ENCODE results near the gene ABCC5.
"Not testable (repeated sequence)": the region's sequence is repeated elsewhere in the genome, so short reads cannot be mapped to it uniquely, and the experiment has no call there.

The ABCC5 gene

GRCh38 chr3:184040010-184040409 is 22.3 kb upstream of the ABCC5 start:
- H3K36me3 ChIP-seq (ENCODE audit: insufficient read depth, low read length) = no peaks in the 10 kb centered on the region
- H3K27ac ChIP-seq (ENCODE audit: low read length) = no peak overlapping the region
- TF ChIP-seq, protein P1, sequence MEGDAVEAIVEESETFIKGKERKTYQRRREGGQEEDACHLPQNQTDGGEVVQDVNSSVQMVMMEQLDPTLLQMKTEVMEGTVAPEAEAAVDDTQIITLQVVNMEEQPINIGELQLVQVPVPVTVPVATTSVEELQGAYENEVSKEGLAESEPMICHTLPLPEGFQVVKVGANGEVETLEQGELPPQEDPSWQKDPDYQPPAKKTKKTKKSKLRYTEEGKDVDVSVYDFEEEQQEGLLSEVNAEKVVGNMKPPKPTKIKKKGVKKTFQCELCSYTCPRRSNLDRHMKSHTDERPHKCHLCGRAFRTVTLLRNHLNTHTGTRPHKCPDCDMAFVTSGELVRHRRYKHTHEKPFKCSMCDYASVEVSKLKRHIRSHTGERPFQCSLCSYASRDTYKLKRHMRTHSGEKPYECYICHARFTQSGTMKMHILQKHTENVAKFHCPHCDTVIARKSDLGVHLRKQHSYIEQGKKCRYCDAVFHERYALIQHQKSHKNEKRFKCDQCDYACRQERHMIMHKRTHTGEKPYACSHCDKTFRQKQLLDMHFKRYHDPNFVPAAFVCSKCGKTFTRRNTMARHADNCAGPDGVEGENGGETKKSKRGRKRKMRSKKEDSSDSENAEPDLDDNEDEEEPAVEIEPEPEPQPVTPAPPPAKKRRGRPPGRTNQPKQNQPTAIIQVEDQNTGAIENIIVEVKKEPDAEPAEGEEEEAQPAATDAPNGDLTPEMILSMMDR (IDR thresholded peaks at IDR 0.05; ENCODE audit: borderline replicate concordance, extremely low read depth, low read length, poor library complexity, severe bottlenecking) = no peak
- no peak for TF ChIP-seq EZH2 (IDR thresholded peaks at IDR 0.05; ENCODE audit: borderline replicate concordance, low read depth, low read length, severe bottlenecking)
- no peaks in the 10 kb centered on the region for H3K79me2 ChIP-seq (ENCODE audit: insufficient read depth, low read length)
- no peaks in the 10 kb centered on the region for H3K9me3 ChIP-seq (ENCODE audit: insufficient read depth, low read length, severe bottlenecking)
- peaks cover 25% of the 10 kb centered on the region for H3K27me3 ChIP-seq (ENCODE audit: insufficient read depth, low read length, poor library complexity)
- DNase-seq (no peak), ATAC-seq (ENCODE audit: insufficient read depth, low read depth) (no peak)
- H2AFZ ChIP-seq (ENCODE audit: low read depth, low read length) = no peak overlapping the region
- H3K4me1 ChIP-seq (ENCODE audit: insufficient read depth, low read length) = no peaks in the 10 kb centered on the region
- H3K4me3 ChIP-seq (ENCODE audit: low read depth in 1 of 2, low read length in 2 of 2) = no peak overlapping the region
- H3K4me2 ChIP-seq (ENCODE audit: insufficient read depth, low read length) = no peak overlapping the region
- no peaks in the 10 kb centered on the region for H4K20me1 ChIP-seq (ENCODE audit: insufficient read depth, low read length)
- no peak overlapping the region for H3K9ac ChIP-seq (ENCODE audit: low read depth, low read length)

DNA sequence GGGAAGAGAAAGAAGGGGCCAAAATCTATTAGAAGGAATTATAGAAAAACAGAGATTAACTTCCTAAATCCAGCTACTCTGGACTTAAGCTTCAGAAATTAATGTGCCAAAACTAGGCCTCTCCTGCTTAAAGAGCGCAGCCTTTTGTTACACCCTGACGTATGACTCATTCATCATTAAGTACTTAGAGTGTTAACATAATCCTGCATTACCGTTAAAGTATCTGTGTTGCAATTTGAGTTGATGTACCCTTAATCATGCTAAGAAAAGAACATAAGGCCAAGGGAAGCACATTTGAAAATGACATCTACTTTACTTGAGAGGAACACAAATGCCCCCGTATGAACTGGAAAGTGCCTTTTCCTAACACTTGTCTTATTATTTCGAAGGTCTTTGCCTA is 21.7 kb upstream of the ABCC5 start:
- Histone ChIP-seq H2AFZ (ENCODE audit: low read depth, low read length) (no peak overlapping the region), H3K27me3 (ENCODE audit: insufficient read depth, low read length, poor library complexity) (peaks cover 27% of the 10 kb centered on the region), H3K4me3 (ENCODE audit: low read depth in 1 of 2, low read length in 2 of 2) (no peak overlapping the region), H3K4me1 (ENCODE audit: insufficient read depth, low read length) (no peaks in the 10 kb centered on the region), H3K79me2 (ENCODE audit: insufficient read depth, low read length) (no peaks in the 10 kb centered on the region), H3K36me3 (ENCODE audit: insufficient read depth, low read length) (no peaks in the 10 kb centered on the region), H3K9me3 (ENCODE audit: insufficient read depth, low read length, severe bottlenecking) (no peaks in the 10 kb centered on the region), H4K20me1 (ENCODE audit: insufficient read depth, low read length) (no peaks in the 10 kb centered on the region), H3K27ac (ENCODE audit: low read length) (no peak overlapping the region), H3K4me2 (ENCODE audit: insufficient read depth, low read length) (no peak overlapping the region), H3K9ac (ENCODE audit: low read depth, low read length) (no peak overlapping the region)
- ATAC-seq (ENCODE audit: insufficient read depth, low read depth) (no peak), DNase-seq (no peak)
- TF ChIP-seq, protein P1 (IDR thresholded peaks at IDR 0.05; ENCODE audit: borderline replicate concordance, extremely low read depth, low read length, poor library complexity, severe bottlenecking) = no peak
- no peak for TF ChIP-seq EZH2 (IDR thresholded peaks at IDR 0.05; ENCODE audit: borderline replicate concordance, low read depth, low read length, severe bottlenecking)

GRCh38 chr3:184038307-184038706 is 20.6 kb upstream of the ABCC5 start:
- not testable (repeated sequence) for H3K9me3 ChIP-seq (ENCODE audit: insufficient read depth, low read length, severe bottlenecking); H3K4me2 ChIP-seq (ENCODE audit: insufficient read depth, low read length); ATAC-seq (ENCODE audit: insufficient read depth, low read depth); DNase-seq; H3K9ac ChIP-seq (ENCODE audit: low read depth, low read length); H3K27ac ChIP-seq (ENCODE audit: low read length); H3K36me3 ChIP-seq (ENCODE audit: insufficient read depth, low read length); H3K4me3 ChIP-seq (ENCODE audit: low read depth in 1 of 2, low read length in 2 of 2); H2AFZ ChIP-seq (ENCODE audit: low read depth, low read length); H4K20me1 ChIP-seq (ENCODE audit: insufficient read depth, low read length); H3K79me2 ChIP-seq (ENCODE audit: insufficient read depth, low read length); H3K4me1 ChIP-seq (ENCODE audit: insufficient read depth, low read length)
- peaks cover 27% of the 10 kb centered on the region for H3K27me3 ChIP-seq (ENCODE audit: insufficient read depth, low read length, poor library complexity)

DNA sequence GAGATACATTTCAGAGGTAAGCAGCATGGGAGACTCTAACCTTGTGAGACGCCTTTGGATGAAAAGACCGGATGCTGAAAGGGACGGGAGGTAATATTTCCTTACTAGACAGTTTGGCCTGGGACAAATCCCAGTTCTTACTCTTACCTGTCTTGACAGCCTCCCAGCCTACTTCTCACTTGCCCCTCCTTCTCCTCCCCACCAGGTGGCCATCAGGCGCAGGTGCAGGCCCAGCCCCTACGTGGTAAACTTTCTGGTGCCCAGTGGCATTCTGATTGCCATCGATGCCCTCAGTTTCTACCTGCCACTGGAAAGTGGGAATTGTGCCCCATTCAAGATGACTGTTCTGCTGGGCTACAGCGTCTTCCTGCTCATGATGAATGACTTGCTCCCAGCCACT is 20.1 kb upstream of the ABCC5 start:
- ATAC-seq (ENCODE audit: insufficient read depth, low read depth) (no peak), DNase-seq (no peak)
- no peak overlapping the region for H3K9ac ChIP-seq (ENCODE audit: low read depth, low read length)

More for the DNA sequence above, 20.1 kb upstream of the ABCC5 start:
- Histone ChIP-seq H3K9me3 (ENCODE audit: insufficient read depth, low read length, severe bottlenecking) (no peaks in the 10 kb centered on the region), H2AFZ (ENCODE audit: low read depth, low read length) (no peak overlapping the region), H3K79me2 (ENCODE audit: insufficient read depth, low read length) (no peaks in the 10 kb centered on the region), H3K4me2 (ENCODE audit: insufficient read depth, low read length) (no peak overlapping the region), H3K27ac (ENCODE audit: low read length) (no peak overlapping the region), H3K4me1 (ENCODE audit: insufficient read depth, low read length) (no peaks in the 10 kb centered on the region), H3K27me3 (ENCODE audit: insufficient read depth, low read length, poor library complexity) (peaks cover 27% of the 10 kb centered on the region), H4K20me1 (ENCODE audit: insufficient read depth, low read length) (no peaks in the 10 kb centered on the region), H3K4me3 (ENCODE audit: low read depth in 1 of 2, low read length in 2 of 2) (no peak overlapping the region), H3K36me3 (ENCODE audit: insufficient read depth, low read length) (no peaks in the 10 kb centered on the region)
- TF ChIP-seq, protein P1 (IDR thresholded peaks at IDR 0.05; ENCODE audit: borderline replicate concordance, extremely low read depth, low read length, poor library complexity, severe bottlenecking) = no peak
- no peak for TF ChIP-seq EZH2 (IDR thresholded peaks at IDR 0.05; ENCODE audit: borderline replicate concordance, low read depth, low read length, severe bottlenecking)

Measured in DND-41 (cell line).